Mammary epithelial cell (primary cell): ENCODE measurements around the gene TRIM59.

Experiments
- CTCF ChIP-seq, 2 donors: IDR thresholded peaks in 1 of 2; conservative IDR thresholded peaks in 1 of 2; 2 replicates each; pipeline ENCODE4 v1.5.1; 2011 to 2012; ENCODE audit warnings: inconsistent platforms in 2 of 2, low read length in 2 of 2, mild to moderate bottlenecking in 2 of 2, control low read depth in 1 of 2, low read depth in 1 of 2; ENCODE audit not compliant: insufficient read depth in 1 of 2; ENCODE audit errors: extremely low read depth in 1 of 2
- EZH2 ChIP-seq: IDR thresholded peaks from 2 replicates; pipeline ENCODE4 v1.6.1; 2012; ENCODE audit warnings: low read length, inconsistent platforms, borderline replicate concordance

DNA sequence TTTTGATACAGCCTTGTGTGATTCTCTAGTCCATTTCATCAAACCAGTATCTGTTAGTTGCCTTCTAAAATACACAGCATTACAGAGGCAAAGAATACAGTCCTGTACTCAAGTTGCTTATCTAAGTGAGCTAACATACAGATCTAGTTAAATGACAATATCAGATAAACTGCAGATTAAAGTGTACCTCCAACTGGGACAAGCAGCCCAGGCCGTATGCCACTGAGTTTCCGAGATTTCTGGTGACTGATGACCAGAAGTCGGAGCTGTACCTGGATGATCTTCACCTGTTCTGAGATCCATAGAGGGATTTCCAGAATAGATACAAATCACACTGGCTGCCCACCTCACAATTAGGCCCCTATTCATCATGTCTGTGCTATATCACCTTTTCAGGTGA is 6.3 kb upstream of the TRIM59 start:
- TF ChIP-seq CTCF (conservative IDR thresholded peaks at IDR 0.05 in 1 of 2, IDR thresholded peaks at IDR 0.05 in 1 of 2; ENCODE audit: extremely low read depth in 1 of 2, insufficient read depth in 1 of 2, low read depth in 1 of 2, low read length in 2 of 2) (no peak), EZH2 (no peak)
